Hepatocyte (in vitro differentiated cells): Measurements from ENCODE around the gene FOXL2NB.

ENCODE experiments used
- EZH2 ChIP-seq: fragments of 200-600 bp; sonication (generic); IDR thresholded peaks from 2 replicates; pipeline ENCODE4 v1.6.1; 2016; ENCODE audit warnings: antibody characterized with exemption, mild to moderate bottlenecking, borderline replicate concordance
- TF ChIP-seq, protein P1 (sequence below): fragments of 200-600 bp; sonication (generic); IDR thresholded peaks from 2 replicates; pipeline ENCODE4 v1.5.1; 2016; ENCODE audit warnings: antibody characterized with exemption, mild to moderate bottlenecking; ENCODE audit not compliant: poor library complexity

DNA sequence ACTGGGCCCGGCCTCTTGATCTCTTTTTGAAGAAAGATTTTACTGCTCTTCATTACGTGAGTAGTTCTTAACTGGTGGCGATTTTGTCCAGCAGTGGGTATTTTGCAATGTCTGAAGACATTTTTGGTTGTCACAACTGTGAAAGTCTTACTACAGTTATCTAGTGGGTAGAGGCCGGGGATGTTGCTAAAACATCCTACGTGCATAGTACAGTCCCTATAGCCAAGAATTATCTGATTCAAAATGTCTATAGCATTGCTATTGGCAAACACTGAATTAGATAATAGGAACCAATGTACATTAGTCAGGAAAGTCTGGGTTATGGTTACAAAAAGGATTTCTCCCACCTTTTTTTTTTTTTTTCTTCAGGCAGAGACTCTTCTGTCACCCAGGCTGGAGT, 38.2 kb upstream of the FOXL2NB start:
- TF ChIP-seq, protein P1, sequence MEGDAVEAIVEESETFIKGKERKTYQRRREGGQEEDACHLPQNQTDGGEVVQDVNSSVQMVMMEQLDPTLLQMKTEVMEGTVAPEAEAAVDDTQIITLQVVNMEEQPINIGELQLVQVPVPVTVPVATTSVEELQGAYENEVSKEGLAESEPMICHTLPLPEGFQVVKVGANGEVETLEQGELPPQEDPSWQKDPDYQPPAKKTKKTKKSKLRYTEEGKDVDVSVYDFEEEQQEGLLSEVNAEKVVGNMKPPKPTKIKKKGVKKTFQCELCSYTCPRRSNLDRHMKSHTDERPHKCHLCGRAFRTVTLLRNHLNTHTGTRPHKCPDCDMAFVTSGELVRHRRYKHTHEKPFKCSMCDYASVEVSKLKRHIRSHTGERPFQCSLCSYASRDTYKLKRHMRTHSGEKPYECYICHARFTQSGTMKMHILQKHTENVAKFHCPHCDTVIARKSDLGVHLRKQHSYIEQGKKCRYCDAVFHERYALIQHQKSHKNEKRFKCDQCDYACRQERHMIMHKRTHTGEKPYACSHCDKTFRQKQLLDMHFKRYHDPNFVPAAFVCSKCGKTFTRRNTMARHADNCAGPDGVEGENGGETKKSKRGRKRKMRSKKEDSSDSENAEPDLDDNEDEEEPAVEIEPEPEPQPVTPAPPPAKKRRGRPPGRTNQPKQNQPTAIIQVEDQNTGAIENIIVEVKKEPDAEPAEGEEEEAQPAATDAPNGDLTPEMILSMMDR, result no peak
- no peak for TF ChIP-seq EZH2
